Cardiac muscle cell (in vitro differentiated cells and primary cell): ENCODE data around the gene POMGNT2. TPM values are rescaled to one million over a fixed set of nuclear protein-coding genes. Genes with fewer than 3 reads are reported as not detected.

Experiments used
- DNase-seq, 2 donors: peaks; one replicate each; pipeline versions ENCODE4 v3.0.0 to v3.0.0-alpha.2; 2010 to 2017; ENCODE audit warnings: low read depth in 1 of 2, low spot score in 1 of 2
- H3K27ac ChIP-seq: fragments of 200-600 bp; sonication (generic); 2 replicates; pipeline ENCODE4 v1.5.1; 2016
- H3K27me3 ChIP-seq: fragments of 200-600 bp; sonication (generic); 2 replicates; pipeline ENCODE4 v1.6.0; 2016; ENCODE audit warnings: control low read depth
- H3K36me3 ChIP-seq: fragments of 200-600 bp; sonication (generic); 2 replicates; pipeline ENCODE4 v1.5.1; 2016; ENCODE audit warnings: control low read depth
- H3K4me1 ChIP-seq: fragments of 200-600 bp; sonication (generic); 2 replicates; pipeline ENCODE4 v1.8.1; 2017; ENCODE audit warnings: low read depth, mild to moderate bottlenecking, mixed run types
- H3K4me3 ChIP-seq: fragments of 200-600 bp; sonication (generic); 2 replicates; pipeline ENCODE4 v1.5.1; 2016; ENCODE audit warnings: mild to moderate bottlenecking
- H3K9me3 ChIP-seq: fragments of 200-600 bp; sonication (generic); 2 replicates; pipeline ENCODE4 v1.5.1; 2017; ENCODE audit warnings: low read depth, mild to moderate bottlenecking, control low read depth
- polyA plus RNA-seq: library from polyadenylated mRNA; unstranded; fragments of >200 nt; fragmentation: Nextera tagmentation; extraction: Ambion mirVana; gene quantifications from 2 replicates; pipeline ENCODE4 v1.2.1, GENCODE V29; 2016
- total RNA-seq: library from RNA; depleted of rRNA; stranded (reverse); fragments of >200 nt; gene quantifications from 2 replicates; pipeline ENCODE4 v1.2.3, GENCODE V29; 2016
- TF ChIP-seq, protein P1 (sequence below): IDR thresholded peaks from 2 replicates; pipeline ENCODE4 v1.5.1; 2012; ENCODE audit warnings: low read depth, mild to moderate bottlenecking, low read length

The POMGNT2 gene
- total and polyA plus RNA-seq, 2 experiments from 2014 or later = 18.4 to 32.7 TPM

GRCh38 chr3:43059456-43059855 is 46.4 kb downstream of the POMGNT2 start:
- Histone ChIP-seq H3K4me1 (no peaks in the 10 kb centered on the region), H3K27ac (no peak overlapping the region), H3K27me3 (no peaks in the 10 kb centered on the region), H3K4me3 (no peak overlapping the region), H3K9me3 (no peaks in the 10 kb centered on the region), H3K36me3 (no peaks in the 10 kb centered on the region)
- DNase-seq = no peak
- TF ChIP-seq, protein P1, sequence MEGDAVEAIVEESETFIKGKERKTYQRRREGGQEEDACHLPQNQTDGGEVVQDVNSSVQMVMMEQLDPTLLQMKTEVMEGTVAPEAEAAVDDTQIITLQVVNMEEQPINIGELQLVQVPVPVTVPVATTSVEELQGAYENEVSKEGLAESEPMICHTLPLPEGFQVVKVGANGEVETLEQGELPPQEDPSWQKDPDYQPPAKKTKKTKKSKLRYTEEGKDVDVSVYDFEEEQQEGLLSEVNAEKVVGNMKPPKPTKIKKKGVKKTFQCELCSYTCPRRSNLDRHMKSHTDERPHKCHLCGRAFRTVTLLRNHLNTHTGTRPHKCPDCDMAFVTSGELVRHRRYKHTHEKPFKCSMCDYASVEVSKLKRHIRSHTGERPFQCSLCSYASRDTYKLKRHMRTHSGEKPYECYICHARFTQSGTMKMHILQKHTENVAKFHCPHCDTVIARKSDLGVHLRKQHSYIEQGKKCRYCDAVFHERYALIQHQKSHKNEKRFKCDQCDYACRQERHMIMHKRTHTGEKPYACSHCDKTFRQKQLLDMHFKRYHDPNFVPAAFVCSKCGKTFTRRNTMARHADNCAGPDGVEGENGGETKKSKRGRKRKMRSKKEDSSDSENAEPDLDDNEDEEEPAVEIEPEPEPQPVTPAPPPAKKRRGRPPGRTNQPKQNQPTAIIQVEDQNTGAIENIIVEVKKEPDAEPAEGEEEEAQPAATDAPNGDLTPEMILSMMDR = no peak

GRCh38 chr3:43055806-43056770 is 49.8 kb downstream of the POMGNT2 start:
- H3K4me3 ChIP-seq = no peak overlapping the region
- H3K4me1 ChIP-seq = no peaks in the 10 kb centered on the region
- DNase-seq = no peak
- no peaks in the 10 kb centered on the region for H3K36me3 ChIP-seq
- H3K27ac ChIP-seq = no peak overlapping the region
- no peaks in the 10 kb centered on the region for H3K27me3 ChIP-seq
- H3K9me3 ChIP-seq = no peaks in the 10 kb centered on the region
- TF ChIP-seq, protein P1 = no peak

GRCh38 chr3:43055393-43055792 is 50.5 kb downstream of the POMGNT2 start:
- no peak for DNase-seq
- no peaks in the 10 kb centered on the region for H3K36me3 ChIP-seq
- TF ChIP-seq, protein P1 = no peak
- no peak overlapping the region for H3K27ac ChIP-seq
- H3K27me3 ChIP-seq = no peaks in the 10 kb centered on the region
- H3K4me3 ChIP-seq = no peak overlapping the region
- H3K4me1 ChIP-seq = no peaks in the 10 kb centered on the region
- H3K9me3 ChIP-seq = no peaks in the 10 kb centered on the region

- DNase-seq = no peak
- H3K9me3 ChIP-seq = no peaks in the 10 kb centered on the region
- H3K4me1 ChIP-seq = no peaks in the 10 kb centered on the region
- TF ChIP-seq, protein P1 = no peak
- H3K27me3 ChIP-seq = no peaks in the 10 kb centered on the region
- no peak overlapping the region for H3K27ac ChIP-seq
- no peak overlapping the region for H3K4me3 ChIP-seq
- H3K36me3 ChIP-seq = no peaks in the 10 kb centered on the region
Measured at GRCh38 chr3:43054754-43055153, 51.1 kb downstream of the POMGNT2 start.

GRCh38 chr3:43053291-43053690 is 52.6 kb downstream of the POMGNT2 start:
- no peak overlapping the region for H3K4me3 ChIP-seq
- no peak for DNase-seq
- H3K27ac ChIP-seq = no peak overlapping the region
- H3K27me3 ChIP-seq = no peaks in the 10 kb centered on the region
- H3K4me1 ChIP-seq = no peaks in the 10 kb centered on the region
- H3K36me3 ChIP-seq = no peaks in the 10 kb centered on the region
- H3K9me3 ChIP-seq = no peaks in the 10 kb centered on the region
- TF ChIP-seq, protein P1 = no peak
